PFSK-1 (cell line): ENCODE measurements around the gene UBE2I.

Experiments used
- POLR2AphosphoS5 ChIP-seq: IDR thresholded peaks from 2 replicates; pipeline ENCODE4 v1.6.1; 2012; ENCODE audit warnings: low read depth, mild to moderate bottlenecking, control low read depth, low read length, moderate library complexity
- TAF1 ChIP-seq: IDR thresholded peaks from 2 replicates; pipeline ENCODE4 v1.6.1; 2012; ENCODE audit warnings: low read length, control low read depth, borderline replicate concordance; ENCODE audit not compliant: insufficient read depth
- TF ChIP-seq, protein P1 (sequence below), 2 experiments: IDR thresholded peaks; 2 replicates each; pipeline versions ENCODE4 v1.6.1 to v1.8.0; 2011 to 2012; ENCODE audit warnings: low read depth in 2 of 2, low read length in 2 of 2, control low read depth in 1 of 2, inconsistent platforms in 1 of 2, mild to moderate bottlenecking in 1 of 2, moderate library complexity in 1 of 2; ENCODE audit not compliant: insufficient read depth in 1 of 2

DNA sequence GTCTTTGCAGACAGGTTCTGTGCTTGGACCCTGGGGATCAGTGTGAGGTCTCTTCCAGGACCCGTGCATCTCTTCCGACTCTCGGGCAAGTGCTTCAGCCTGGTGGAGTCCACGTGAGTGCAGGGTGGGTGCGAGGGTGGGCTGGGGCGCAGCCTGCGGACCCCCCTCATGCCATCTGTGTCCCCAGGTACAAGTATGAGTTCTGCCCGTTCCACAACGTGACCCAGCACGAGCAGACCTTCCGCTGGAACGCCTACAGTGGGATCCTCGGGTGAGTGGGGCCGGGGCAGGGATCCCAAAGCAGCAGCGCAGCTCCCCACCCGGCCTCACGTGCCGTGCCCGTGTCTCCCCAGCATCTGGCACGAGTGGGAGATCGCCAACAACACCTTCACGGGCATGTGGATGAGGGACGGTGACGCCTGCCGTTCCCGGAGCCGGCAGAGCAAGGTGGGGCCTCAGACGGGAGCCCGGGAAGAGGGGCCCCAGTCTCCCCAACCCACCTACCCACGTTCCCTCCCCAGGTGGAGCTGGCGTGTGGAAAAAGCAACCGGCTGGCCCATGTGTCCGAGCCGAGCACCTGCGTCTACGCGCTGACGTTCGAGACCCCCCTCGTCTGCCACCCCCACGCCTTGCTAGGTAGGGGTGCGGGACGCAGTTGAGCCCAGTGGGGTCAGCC lies 52.4 kb downstream of the UBE2I start:
- TF ChIP-seq TAF1 (no peak), POLR2AphosphoS5 (no peak)
- TF ChIP-seq, protein P1, sequence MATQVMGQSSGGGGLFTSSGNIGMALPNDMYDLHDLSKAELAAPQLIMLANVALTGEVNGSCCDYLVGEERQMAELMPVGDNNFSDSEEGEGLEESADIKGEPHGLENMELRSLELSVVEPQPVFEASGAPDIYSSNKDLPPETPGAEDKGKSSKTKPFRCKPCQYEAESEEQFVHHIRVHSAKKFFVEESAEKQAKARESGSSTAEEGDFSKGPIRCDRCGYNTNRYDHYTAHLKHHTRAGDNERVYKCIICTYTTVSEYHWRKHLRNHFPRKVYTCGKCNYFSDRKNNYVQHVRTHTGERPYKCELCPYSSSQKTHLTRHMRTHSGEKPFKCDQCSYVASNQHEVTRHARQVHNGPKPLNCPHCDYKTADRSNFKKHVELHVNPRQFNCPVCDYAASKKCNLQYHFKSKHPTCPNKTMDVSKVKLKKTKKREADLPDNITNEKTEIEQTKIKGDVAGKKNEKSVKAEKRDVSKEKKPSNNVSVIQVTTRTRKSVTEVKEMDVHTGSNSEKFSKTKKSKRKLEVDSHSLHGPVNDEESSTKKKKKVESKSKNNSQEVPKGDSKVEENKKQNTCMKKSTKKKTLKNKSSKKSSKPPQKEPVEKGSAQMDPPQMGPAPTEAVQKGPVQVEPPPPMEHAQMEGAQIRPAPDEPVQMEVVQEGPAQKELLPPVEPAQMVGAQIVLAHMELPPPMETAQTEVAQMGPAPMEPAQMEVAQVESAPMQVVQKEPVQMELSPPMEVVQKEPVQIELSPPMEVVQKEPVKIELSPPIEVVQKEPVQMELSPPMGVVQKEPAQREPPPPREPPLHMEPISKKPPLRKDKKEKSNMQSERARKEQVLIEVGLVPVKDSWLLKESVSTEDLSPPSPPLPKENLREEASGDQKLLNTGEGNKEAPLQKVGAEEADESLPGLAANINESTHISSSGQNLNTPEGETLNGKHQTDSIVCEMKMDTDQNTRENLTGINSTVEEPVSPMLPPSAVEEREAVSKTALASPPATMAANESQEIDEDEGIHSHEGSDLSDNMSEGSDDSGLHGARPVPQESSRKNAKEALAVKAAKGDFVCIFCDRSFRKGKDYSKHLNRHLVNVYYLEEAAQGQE (IDR thresholded peaks at IDR 0.05; ENCODE audit: insufficient read depth in 1 of 2, low read depth in 2 of 2, low read length in 2 of 2): no peak
